ENCODE data around the gene TFEC.

Gene TFEC

DNA sequence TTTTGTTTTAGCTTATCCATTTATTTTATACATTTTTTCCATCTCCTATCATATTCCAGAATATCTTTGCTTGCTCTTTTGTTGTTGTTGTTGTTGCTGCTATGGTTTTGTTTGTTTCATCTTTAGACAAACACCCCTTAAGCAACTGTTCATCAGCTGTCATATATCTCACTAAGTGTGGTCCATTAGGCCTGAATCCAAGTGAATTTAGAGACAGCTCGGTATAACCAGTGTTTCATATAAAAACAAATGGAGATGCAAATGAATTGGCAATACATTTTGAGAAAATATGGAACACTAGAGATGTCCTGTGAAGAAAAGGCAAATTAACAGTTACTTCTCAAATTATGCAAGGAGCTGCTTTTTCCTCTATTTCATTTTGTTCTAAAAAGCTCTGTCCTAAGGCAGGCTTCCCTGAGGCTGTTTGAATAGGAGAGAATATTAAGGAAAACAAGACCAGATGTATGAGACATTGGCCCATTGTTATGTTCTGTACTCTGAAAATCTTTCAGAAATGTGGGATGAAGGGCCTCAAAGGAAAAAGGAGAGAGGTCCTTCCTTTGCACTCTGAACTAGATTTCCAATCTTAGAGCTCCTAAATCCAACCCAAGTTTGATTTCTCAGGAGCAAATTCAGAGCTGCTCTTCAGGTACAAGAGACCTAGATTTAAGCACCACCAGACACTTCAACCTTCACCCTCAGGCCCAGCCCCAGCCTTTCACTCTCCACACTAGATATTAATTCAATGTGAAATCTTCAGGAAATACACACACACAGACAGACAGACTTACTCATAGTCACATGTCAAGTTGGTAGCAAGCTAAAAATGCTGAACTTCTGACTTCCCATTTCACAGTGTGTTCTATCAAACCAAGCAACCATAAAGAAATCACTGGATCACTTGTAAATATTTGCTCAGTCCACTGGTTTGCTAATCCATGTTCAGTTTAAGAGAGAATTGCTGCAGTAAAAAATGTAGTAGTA is 5.4 kb downstream of the TFEC start:
- Histone ChIP-seq H3F3A (ENCODE audit: insufficient read depth) (no peaks in the 10 kb centered on the region), H3K9me2 (replicated peaks; ENCODE audit: insufficient read depth, low read length) (no peaks in the 10 kb centered on the region), H4K20me1 (ENCODE audit: low read depth, low read length) (no peaks in the 10 kb centered on the region), H3K9me3 (ENCODE audit: insufficient read depth, low read length) (no peaks in the 10 kb centered on the region), H3K27me3 (ENCODE audit: low read length) (no peaks in the 10 kb centered on the region), H3K36me3 (ENCODE audit: low read length) (no peaks in the 10 kb centered on the region), H3K79me2 (ENCODE audit: insufficient read depth, low read length) (no peaks in the 10 kb centered on the region), H3K4me3 (ENCODE audit: insufficient read depth, low read length, poor library complexity, severe bottlenecking) (no peak overlapping the region), H2AFZ (ENCODE audit: low read depth, low read length, severe bottlenecking) (no peak overlapping the region), H3K9ac (ENCODE audit: low read length) (no peak overlapping the region), H3K27ac (ENCODE audit: low read depth, low read length) (no peak overlapping the region), H3K4me2 (ENCODE audit: low read depth, low read length, poor library complexity, severe bottlenecking) (no peak overlapping the region)
- TF ChIP-seq, protein P1, sequence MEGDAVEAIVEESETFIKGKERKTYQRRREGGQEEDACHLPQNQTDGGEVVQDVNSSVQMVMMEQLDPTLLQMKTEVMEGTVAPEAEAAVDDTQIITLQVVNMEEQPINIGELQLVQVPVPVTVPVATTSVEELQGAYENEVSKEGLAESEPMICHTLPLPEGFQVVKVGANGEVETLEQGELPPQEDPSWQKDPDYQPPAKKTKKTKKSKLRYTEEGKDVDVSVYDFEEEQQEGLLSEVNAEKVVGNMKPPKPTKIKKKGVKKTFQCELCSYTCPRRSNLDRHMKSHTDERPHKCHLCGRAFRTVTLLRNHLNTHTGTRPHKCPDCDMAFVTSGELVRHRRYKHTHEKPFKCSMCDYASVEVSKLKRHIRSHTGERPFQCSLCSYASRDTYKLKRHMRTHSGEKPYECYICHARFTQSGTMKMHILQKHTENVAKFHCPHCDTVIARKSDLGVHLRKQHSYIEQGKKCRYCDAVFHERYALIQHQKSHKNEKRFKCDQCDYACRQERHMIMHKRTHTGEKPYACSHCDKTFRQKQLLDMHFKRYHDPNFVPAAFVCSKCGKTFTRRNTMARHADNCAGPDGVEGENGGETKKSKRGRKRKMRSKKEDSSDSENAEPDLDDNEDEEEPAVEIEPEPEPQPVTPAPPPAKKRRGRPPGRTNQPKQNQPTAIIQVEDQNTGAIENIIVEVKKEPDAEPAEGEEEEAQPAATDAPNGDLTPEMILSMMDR (IDR thresholded peaks at IDR 0.05; ENCODE audit: insufficient read depth, low read length, poor library complexity, severe bottlenecking): no peak
- TF ChIP-seq EZH2phosphoT487 (conservative IDR thresholded peaks at IDR 0.05; ENCODE audit: low read length): no peak

DNA sequence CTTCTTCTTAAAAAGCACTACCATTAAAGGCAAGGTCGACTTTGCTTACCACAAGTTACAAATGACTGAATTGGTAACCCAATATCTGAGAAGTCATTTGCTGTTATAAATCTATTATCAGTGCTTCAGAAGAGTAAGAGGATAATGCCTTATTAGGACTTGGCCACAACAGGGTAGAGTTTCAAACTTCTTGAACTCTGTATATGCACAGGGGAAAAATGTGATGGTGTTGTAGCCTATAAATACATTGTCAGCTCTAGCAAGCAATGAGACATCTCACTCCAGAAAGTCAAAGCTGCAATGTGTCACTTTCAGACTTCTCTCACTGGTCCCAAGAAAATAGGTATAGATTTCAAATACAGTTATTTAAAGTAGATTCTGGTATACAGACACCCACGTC is 9.3 kb downstream of the TFEC start:
- H3K4me3 ChIP-seq (ENCODE audit: insufficient read depth, low read length, poor library complexity, severe bottlenecking): no peak overlapping the region
- H3K27ac ChIP-seq (ENCODE audit: low read depth, low read length): no peak overlapping the region
- no peak overlapping the region for H2AFZ ChIP-seq (ENCODE audit: low read depth, low read length, severe bottlenecking)
- H3K27me3 ChIP-seq (ENCODE audit: low read length): no peaks in the 10 kb centered on the region
- H3K4me2 ChIP-seq (ENCODE audit: low read depth, low read length, poor library complexity, severe bottlenecking): no peak overlapping the region
- H4K20me1 ChIP-seq (ENCODE audit: low read depth, low read length): no peaks in the 10 kb centered on the region
- TF ChIP-seq EZH2phosphoT487 (conservative IDR thresholded peaks at IDR 0.05; ENCODE audit: low read length): no peak
- TF ChIP-seq, protein P1 (IDR thresholded peaks at IDR 0.05; ENCODE audit: insufficient read depth, low read length, poor library complexity, severe bottlenecking): no peak
- H3K9me2 ChIP-seq (replicated peaks; ENCODE audit: insufficient read depth, low read length): no peaks in the 10 kb centered on the region; the same call in 1 of the 2 replicates
- no peak overlapping the region for H3K9ac ChIP-seq (ENCODE audit: low read length)
- no peaks in the 10 kb centered on the region for H3K9me3 ChIP-seq (ENCODE audit: insufficient read depth, low read length)
- H3K36me3 ChIP-seq (ENCODE audit: low read length): no peaks in the 10 kb centered on the region
- no peaks in the 10 kb centered on the region for H3F3A ChIP-seq (ENCODE audit: insufficient read depth)
- H3K79me2 ChIP-seq (ENCODE audit: insufficient read depth, low read length): no peaks in the 10 kb centered on the region

DNA sequence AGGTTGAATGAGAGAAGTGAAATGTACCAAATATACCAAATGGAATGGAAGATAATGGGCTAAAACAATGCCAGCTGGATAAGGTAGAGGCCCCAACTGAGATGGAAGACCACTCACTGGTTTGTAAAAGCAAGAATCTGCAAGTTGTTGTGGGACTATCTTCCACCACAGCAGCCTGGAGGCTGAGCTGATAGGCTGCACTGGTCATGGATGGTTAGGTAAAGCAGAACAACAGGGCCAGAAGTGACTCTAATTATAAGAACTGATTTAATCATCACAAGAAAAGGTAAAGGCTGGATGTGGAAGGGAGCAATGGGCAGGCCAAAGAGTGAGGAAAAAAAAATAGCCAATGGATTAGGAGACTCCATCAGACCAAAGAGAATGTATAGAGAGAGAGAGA is 11.8 kb downstream of the TFEC start:
- H3K4me3 ChIP-seq (ENCODE audit: insufficient read depth, low read length, poor library complexity, severe bottlenecking): no peak overlapping the region
- H3K9me3 ChIP-seq (ENCODE audit: insufficient read depth, low read length): no peaks in the 10 kb centered on the region
- no peak for TF ChIP-seq EZH2phosphoT487 (conservative IDR thresholded peaks at IDR 0.05; ENCODE audit: low read length)
- TF ChIP-seq, protein P1 (IDR thresholded peaks at IDR 0.05; ENCODE audit: insufficient read depth, low read length, poor library complexity, severe bottlenecking): no peak
- no peaks in the 10 kb centered on the region; the same call in 1 of the 2 replicates for H3K9me2 ChIP-seq (replicated peaks; ENCODE audit: insufficient read depth, low read length)
- H3F3A ChIP-seq (ENCODE audit: insufficient read depth): no peaks in the 10 kb centered on the region
- H3K27me3 ChIP-seq (ENCODE audit: low read length): no peaks in the 10 kb centered on the region
- no peaks in the 10 kb centered on the region for H3K36me3 ChIP-seq (ENCODE audit: low read length)
- no peaks in the 10 kb centered on the region for H3K79me2 ChIP-seq (ENCODE audit: insufficient read depth, low read length)
- H4K20me1 ChIP-seq (ENCODE audit: low read depth, low read length): no peaks in the 10 kb centered on the region
- H3K9ac ChIP-seq (ENCODE audit: low read length): no peak overlapping the region
- no peak overlapping the region for H3K27ac ChIP-seq (ENCODE audit: low read depth, low read length)
- no peak overlapping the region for H3K4me2 ChIP-seq (ENCODE audit: low read depth, low read length, poor library complexity, severe bottlenecking)
- no peak overlapping the region for H2AFZ ChIP-seq (ENCODE audit: low read depth, low read length, severe bottlenecking)

Data from SU-DHL-6 (cell line).